Endothelial cell of umbilical vein (primary cell): ENCODE data around the gene TMEM266. TPM values are rescaled to one million over a fixed set of nuclear protein-coding genes. Genes with fewer than 3 reads are reported as not detected.

Experiments
- BruUV-seq: library from RNA; stranded (reverse); fragments of 400-500 nt; replicated peaks from 2 replicates; lab custom pipeline; 2021; lab: Mats Ljungman, UMichigan
- CTCF ChIA-PET: fragments of 300-600, 350-600 bp; sonication (Branson Sonifier 250); formaldehyde crosslinking; loops from one replicate; lab custom pipeline; 2021; ENCODE audit warnings: antibody characterized with exemption, inconsistent platforms; lab: Charles Lee
- POLR2A ChIA-PET: fragments of 300-600, 350-600 bp; sonication (Branson Sonifier 250); formaldehyde crosslinking; loops from one replicate; lab custom pipeline; 2021; ENCODE audit warnings: antibody characterized with exemption, inconsistent platforms; lab: Charles Lee
- DNase-seq: peaks from one replicate; pipeline ENCODE4 v3.0.0-alpha.2; 2011; ENCODE audit warnings: low read depth, low spot score
- FAIRE-seq: peaks from 2 replicates; lab custom pipeline; 2011; peaks lifted over from hg19 to GRCh38; lab: Jason Lieb, UNC
- H2AFZ ChIP-seq: 2 replicates; pipeline ENCODE4 v1.6.0; 2012; ENCODE audit warnings: low read depth, low read length, control low read depth, inconsistent platforms
- H3K27ac ChIP-seq: 2 replicates; pipeline ENCODE4 v1.5.1; 2011; ENCODE audit warnings: low read depth, mild to moderate bottlenecking, control low read depth, low read length, moderate library complexity; ENCODE audit not compliant: insufficient read depth
- H3K27me3 ChIP-seq, 2 experiments: 2 replicates each; pipeline versions ENCODE4 v1.6.0 to v1.6.1; 2011; ENCODE audit warnings: low read length in 2 of 2, mixed read lengths in 1 of 2; ENCODE audit not compliant: control insufficient read depth in 2 of 2, insufficient read depth in 2 of 2
- H3K36me3 ChIP-seq, 2 experiments: 2 replicates in 1 of 2; 3 replicates in 1 of 2; pipeline ENCODE4 v1.5.1; 2011; ENCODE audit warnings: low read length in 2 of 2, mild to moderate bottlenecking in 1 of 2, moderate library complexity in 1 of 2; ENCODE audit not compliant: control insufficient read depth in 2 of 2, insufficient read depth in 2 of 2; ENCODE audit errors: extremely low read depth in 1 of 2
- H3K4me1 ChIP-seq: 3 replicates; pipeline ENCODE4 v1.5.1; 2011; ENCODE audit warnings: mild to moderate bottlenecking, low read length; ENCODE audit not compliant: control insufficient read depth, insufficient read depth; ENCODE audit errors: extremely low read depth
- H3K4me2 ChIP-seq: 2 replicates; pipeline ENCODE4 v1.6.1; 2011; ENCODE audit warnings: low read length, control low read depth, mixed read lengths; ENCODE audit not compliant: insufficient read depth
- H3K4me3 ChIP-seq, 3 experiments: fragments of 200-600 bp in 1 of 3; sonication (generic), shearing (Covaris generic) in 1 of 3; replicated peaks in 1 of 3; 2 replicates each; pipeline ENCODE4 v1.5.1; 2011 to 2016; ENCODE audit warnings: control low read depth in 3 of 3, low read length in 3 of 3, mild to moderate bottlenecking in 2 of 3, inconsistent platforms in 1 of 3, low read depth in 1 of 3, moderate library complexity in 1 of 3; ENCODE audit not compliant: insufficient read depth in 1 of 3
- H3K79me2 ChIP-seq: 2 replicates; pipeline ENCODE4 v1.6.0; 2012; ENCODE audit warnings: low read length, inconsistent platforms; ENCODE audit not compliant: control insufficient read depth, insufficient read depth
- H3K9ac ChIP-seq: replicated peaks from 2 replicates; pipeline ENCODE3; 2011; ENCODE audit warnings: low read length, control low read depth; ENCODE audit not compliant: insufficient read depth; ENCODE audit errors: extremely low read depth
- H3K9me1 ChIP-seq: replicated peaks from 3 replicates; pipeline ENCODE4 v1.6.0; 2011; ENCODE audit warnings: mild to moderate bottlenecking, low read length; ENCODE audit not compliant: control insufficient read depth, insufficient read depth; ENCODE audit errors: extremely low read depth
- H3K9me3 ChIP-seq: replicated peaks from 2 replicates; pipeline ENCODE4 v1.5.1; 2012; ENCODE audit warnings: low read length, inconsistent platforms; ENCODE audit not compliant: control insufficient read depth, insufficient read depth
- H4K20me1 ChIP-seq: replicated peaks from 2 replicates; pipeline ENCODE3; 2011; ENCODE audit warnings: mild to moderate bottlenecking, low read length; ENCODE audit not compliant: control insufficient read depth, insufficient read depth; ENCODE audit errors: extremely low read depth
- EZH2 ChIP-seq: IDR thresholded peaks from 2 replicates; pipeline ENCODE4 v1.6.1; 2012; ENCODE audit warnings: borderline replicate concordance, low read depth, mild to moderate bottlenecking, moderate library complexity, low read length, inconsistent platforms; ENCODE audit not compliant: severe bottlenecking
- FOS ChIP-seq: IDR thresholded peaks from 2 replicates; pipeline ENCODE4 v1.6.1; 2011; ENCODE audit warnings: mild to moderate bottlenecking, low read length, moderate library complexity, borderline replicate concordance; ENCODE audit not compliant: insufficient read depth
- GATA2 ChIP-seq: IDR thresholded peaks from 2 replicates; pipeline ENCODE4 v1.7.0; 2011; ENCODE audit warnings: low read depth, mild to moderate bottlenecking, moderate library complexity, mixed read lengths, low read length; ENCODE audit not compliant: insufficient read length, insufficient read depth
- JUN ChIP-seq: IDR thresholded peaks from 2 replicates; pipeline ENCODE4 v1.6.1; 2011; ENCODE audit warnings: borderline replicate concordance, low read depth; ENCODE audit not compliant: insufficient read length, insufficient read depth
- MAX ChIP-seq: IDR thresholded peaks from 2 replicates; pipeline ENCODE4 v1.6.1; 2011; ENCODE audit not compliant: insufficient read depth, insufficient read length
- MYC ChIP-seq: IDR thresholded peaks from one replicate; pipeline ENCODE4 v1.6.1; 2011; ENCODE audit warnings: mild to moderate bottlenecking, low read depth, low read length
- POLR2A ChIP-seq: IDR thresholded peaks from 2 replicates; pipeline ENCODE4 v1.6.1; 2012; ENCODE audit warnings: low read depth, mild to moderate bottlenecking, control low read depth, low read length
- POLR2AphosphoS5 ChIP-seq: IDR thresholded peaks from 2 replicates; pipeline ENCODE4 v1.6.1; 2012; ENCODE audit warnings: low read depth, mild to moderate bottlenecking, control low read depth, low read length, moderate library complexity; ENCODE audit not compliant: insufficient read depth
- dilution Hi-C: fragments of 300-500 bp; cut with MboI; formaldehyde crosslinking; loops from one replicate; pipeline ENCODE4 v1.15.0; 2019; ENCODE audit warnings: low sequenced_read_pairs; ENCODE audit not compliant: extremely low pct_ligation_motif_present
- intact Hi-C: fragments of 100-400 bp; cut with micrococcal nuclease; formaldehyde crosslinking; loops from one replicate; pipeline ENCODE4 v1.10.0; 2022
- polyA plus RNA-seq, 4 experiments: library from polyadenylated mRNA; depleted of rRNA in 3 of 4; stranded (reverse) in 3 of 4; unstranded in 1 of 4; fragments of >200 nt; gene quantifications; 2 replicates each; pipeline versions ENCODE4 v1.2.1 to v1.2.3, GENCODE V29; 2011 to 2012; ENCODE audit warnings: missing spikeins in 1 of 4
- total RNA-seq: library from RNA; stranded (reverse); gene quantifications from 2 replicates; pipeline ENCODE4 v1.2.3, GENCODE V29; 2021
- TF ChIP-seq, protein P1 (sequence below), 2 donors: IDR thresholded peaks; 1 replicate in 1 of 2; 2 replicates in 1 of 2; pipeline ENCODE4 v1.5.1; 2011; ENCODE audit warnings: low read length in 2 of 2, mild to moderate bottlenecking in 2 of 2, moderate library complexity in 2 of 2, control low read depth in 1 of 2, inconsistent platforms in 1 of 2, low read depth in 1 of 2; ENCODE audit not compliant: insufficient read depth in 1 of 2; ENCODE audit errors: extremely low read depth in 1 of 2

Gene TMEM266
- total and polyA plus RNA-seq, 2 donors (not counting 3 experiments of a cell fraction or from before 2014, with no cell fraction given): not detected

DNA sequence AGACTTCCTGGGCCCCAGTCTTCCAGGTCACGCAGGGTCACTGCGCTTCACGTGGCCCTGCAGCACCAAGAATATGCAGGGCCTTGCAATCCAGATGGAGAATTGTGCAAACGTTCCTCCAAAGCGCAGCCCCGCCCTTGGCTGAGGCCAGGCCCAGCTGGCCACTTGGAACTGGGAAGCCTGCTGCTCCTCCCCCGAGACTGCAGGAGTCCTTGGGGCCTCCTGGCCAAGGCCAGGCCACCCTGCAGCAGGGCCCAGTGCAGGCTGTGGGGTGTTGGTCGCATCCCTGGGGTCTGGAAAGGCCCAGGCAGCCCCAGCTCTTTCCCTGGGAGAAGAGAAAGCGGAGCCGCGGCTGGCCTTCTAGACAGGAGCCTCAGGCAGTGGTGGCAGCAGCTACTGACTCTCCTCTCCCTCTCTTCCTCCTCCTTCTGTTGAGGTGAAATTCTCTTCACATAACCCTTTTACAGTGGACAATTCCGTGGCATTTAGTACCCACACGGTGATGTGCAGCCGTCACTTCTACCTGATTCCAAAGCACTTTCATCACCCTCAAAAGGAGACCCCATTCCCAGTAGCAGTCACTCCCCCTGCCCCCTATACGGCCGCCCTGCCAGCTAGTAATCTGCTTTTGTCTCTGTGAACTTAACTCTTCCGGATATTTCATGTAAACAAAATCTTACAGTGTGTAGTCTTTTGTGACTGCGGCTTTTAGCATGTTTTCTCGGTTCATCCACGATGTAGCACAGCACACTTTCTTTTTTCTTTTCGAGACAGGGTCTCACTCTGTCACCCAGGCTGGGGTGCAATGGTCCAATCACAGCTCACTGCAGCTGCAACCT, 103.9 kb downstream of the TMEM266 start:
- Histone ChIP-seq H3K9ac (no peak overlapping the region), H3K9me3 (no peaks in the 10 kb centered on the region), H4K20me1 (no peaks in the 10 kb centered on the region), H3K79me2 (no peaks in the 10 kb centered on the region), H3K36me3 (no peaks in the 10 kb centered on the region), H3K4me2 (no peak overlapping the region), H3K9me1 (no peaks in the 10 kb centered on the region), H2AFZ (no peak overlapping the region), H3K4me1 (no peaks in the 10 kb centered on the region), H3K4me3 (no peak overlapping the region), H3K27ac (no peak overlapping the region), H3K27me3 (peaks cover 0 to 1% of the 10 kb centered on the region in 2 experiments)
- BruUV-seq: no TSS peak
- intact Hi-C loops: no loop called here
- DNase-seq (no peak), FAIRE-seq (no peak)
- ChIA-PET POLR2A (no interaction called here), CTCF (interaction anchor here (1.1 to 2.6 kb wide), 2 partner anchors 13 to 16 kb away, joined by 4 to 12 read pairs; no protein-coding TSS in a partner anchor)
- no peak for TF ChIP-seq FOS
- no peak for TF ChIP-seq EZH2
- TF ChIP-seq MAX: no peak
- TF ChIP-seq POLR2A: no peak
- no peak for TF ChIP-seq MYC
- TF ChIP-seq, protein P1, sequence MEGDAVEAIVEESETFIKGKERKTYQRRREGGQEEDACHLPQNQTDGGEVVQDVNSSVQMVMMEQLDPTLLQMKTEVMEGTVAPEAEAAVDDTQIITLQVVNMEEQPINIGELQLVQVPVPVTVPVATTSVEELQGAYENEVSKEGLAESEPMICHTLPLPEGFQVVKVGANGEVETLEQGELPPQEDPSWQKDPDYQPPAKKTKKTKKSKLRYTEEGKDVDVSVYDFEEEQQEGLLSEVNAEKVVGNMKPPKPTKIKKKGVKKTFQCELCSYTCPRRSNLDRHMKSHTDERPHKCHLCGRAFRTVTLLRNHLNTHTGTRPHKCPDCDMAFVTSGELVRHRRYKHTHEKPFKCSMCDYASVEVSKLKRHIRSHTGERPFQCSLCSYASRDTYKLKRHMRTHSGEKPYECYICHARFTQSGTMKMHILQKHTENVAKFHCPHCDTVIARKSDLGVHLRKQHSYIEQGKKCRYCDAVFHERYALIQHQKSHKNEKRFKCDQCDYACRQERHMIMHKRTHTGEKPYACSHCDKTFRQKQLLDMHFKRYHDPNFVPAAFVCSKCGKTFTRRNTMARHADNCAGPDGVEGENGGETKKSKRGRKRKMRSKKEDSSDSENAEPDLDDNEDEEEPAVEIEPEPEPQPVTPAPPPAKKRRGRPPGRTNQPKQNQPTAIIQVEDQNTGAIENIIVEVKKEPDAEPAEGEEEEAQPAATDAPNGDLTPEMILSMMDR (IDR thresholded peaks at IDR 0.05; ENCODE audit: extremely low read depth in 1 of 2, insufficient read depth in 1 of 2, low read depth in 1 of 2, low read length in 2 of 2): no peak
- TF ChIP-seq GATA2: no peak
- TF ChIP-seq POLR2AphosphoS5: no peak
- no peak for TF ChIP-seq JUN
- dilution Hi-C loops: no loop called here
